HG02852 (cell line): ENCODE measurements around the gene PMM1.
"Not testable (repeated sequence)": the region's sequence is repeated elsewhere in the genome, so short reads cannot be mapped to it uniquely, and the experiment has no call there.

Experiments
- ATAC-seq: cut with Tn5 transposase; IDR thresholded peaks from one replicate; pipeline ENCODE4 v1.9.1; 2021; ENCODE audit warnings: mild to moderate bottlenecking, moderate library complexity; ENCODE audit not compliant: unreplicated experiment

The PMM1 gene

GRCh38 chr22:41564563-41564962 lies 25.1 kb downstream of the PMM1 start:
- no peak for ATAC-seq

- ATAC-seq, result no peak
These were observed 26.5 kb downstream of the PMM1 start for GRCh38 chr22:41563051-41563711.

- no peak for ATAC-seq
These were observed 27.2 kb downstream of the PMM1 start for GRCh38 chr22:41562461-41562860.

GRCh38 chr22:41561788-41562187 lies 27.9 kb downstream of the PMM1 start:
- no peak for ATAC-seq

- ATAC-seq, result no peak
These were observed 28.3 kb downstream of the PMM1 start for GRCh38 chr22:41561335-41561734.

- ATAC-seq, result no peak
These were observed 29.6 kb downstream of the PMM1 start for GRCh38 chr22:41560095-41560471.

- ATAC-seq, result not testable (repeated sequence)
These were observed 31.4 kb downstream of the PMM1 start for GRCh38 chr22:41558241-41558630.

GRCh38 chr22:41557401-41558240 lies 32.0 kb downstream of the PMM1 start:
- no peak for ATAC-seq

- ATAC-seq, result no peak
These were observed 33.1 kb downstream of the PMM1 start for GRCh38 chr22:41556561-41556960.

GRCh38 chr22:41555325-41555982 lies 34.2 kb downstream of the PMM1 start:
- ATAC-seq, result no peak

- no peak for ATAC-seq
These were observed 37.6 kb downstream of the PMM1 start for GRCh38 chr22:41551877-41552582.

- no peak for ATAC-seq
These were observed 38.6 kb downstream of the PMM1 start for GRCh38 chr22:41550952-41551491.

- ATAC-seq, result no peak
These were observed 40.8 kb downstream of the PMM1 start for GRCh38 chr22:41548830-41549211.

GRCh38 chr22:41544671-41545476 lies 44.8 kb downstream of the PMM1 start:
- ATAC-seq, result no peak

- ATAC-seq, result peak; percentile 92
These were observed 45.6 kb downstream of the PMM1 start, which contains the start of gene POLR3H for GRCh38 chr22:41543854-41544670. Gene POLR3H (minus strand): TSS chr22:41544470. CDS start chr22:41544101, 369 bp downstream.

- no peak for ATAC-seq
These were observed 47.4 kb downstream of the PMM1 start for GRCh38 chr22:41542224-41542623.

- no peak for ATAC-seq
These were observed 48.2 kb downstream of the PMM1 start for GRCh38 chr22:41541484-41541883.

- ATAC-seq, result no peak
These were observed 49.3 kb downstream of the PMM1 start for GRCh38 chr22:41540365-41540764.

GRCh38 chr22:41540006-41540315 lies 49.7 kb downstream of the PMM1 start:
- ATAC-seq, result no peak
